ENCODE measurements around the gene SLC25A46.

DNA sequence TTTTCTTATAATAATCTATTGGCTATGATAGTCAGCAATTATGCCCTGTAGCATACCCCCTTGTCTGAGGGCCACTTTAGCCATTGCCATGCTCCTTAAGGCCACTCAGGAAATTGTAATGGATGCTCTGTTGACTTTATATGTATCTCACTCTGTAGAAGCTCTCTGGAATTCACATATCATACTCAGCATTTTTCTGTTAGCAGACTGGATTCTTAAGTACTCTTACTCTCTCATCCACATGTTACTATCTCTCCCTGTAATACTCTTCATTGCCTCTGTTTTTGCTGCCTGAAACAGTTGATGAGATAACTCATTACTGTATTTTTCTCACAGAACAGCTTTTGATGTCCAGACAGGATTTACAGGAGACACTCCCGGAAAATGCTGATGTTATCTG, 36.5 kb upstream of the SLC25A46 start:
- TF ChIP-seq ZFP30 (CRISPR knock-in tag; IDR thresholded peaks at IDR 0.05), result no peak
- no peak for TF ChIP-seq ZC3H10 (CRISPR knock-in tag; IDR thresholded peaks at IDR 0.05)
- TF ChIP-seq, protein P1, sequence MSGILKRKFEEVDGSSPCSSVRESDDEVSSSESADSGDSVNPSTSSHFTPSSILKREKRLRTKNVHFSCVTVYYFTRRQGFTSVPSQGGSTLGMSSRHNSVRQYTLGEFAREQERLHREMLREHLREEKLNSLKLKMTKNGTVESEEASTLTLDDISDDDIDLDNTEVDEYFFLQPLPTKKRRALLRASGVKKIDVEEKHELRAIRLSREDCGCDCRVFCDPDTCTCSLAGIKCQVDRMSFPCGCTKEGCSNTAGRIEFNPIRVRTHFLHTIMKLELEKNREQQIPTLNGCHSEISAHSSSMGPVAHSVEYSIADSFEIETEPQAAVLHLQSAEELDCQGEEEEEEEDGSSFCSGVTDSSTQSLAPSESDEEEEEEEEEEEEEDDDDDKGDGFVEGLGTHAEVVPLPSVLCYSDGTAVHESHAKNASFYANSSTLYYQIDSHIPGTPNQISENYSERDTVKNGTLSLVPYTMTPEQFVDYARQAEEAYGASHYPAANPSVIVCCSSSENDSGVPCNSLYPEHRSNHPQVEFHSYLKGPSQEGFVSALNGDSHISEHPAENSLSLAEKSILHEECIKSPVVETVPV (CRISPR knock-in tag; IDR thresholded peaks at IDR 0.05), result no peak
- no peak for TF ChIP-seq CSDC2 (CRISPR knock-in tag; IDR thresholded peaks at IDR 0.05)
- no peak for TF ChIP-seq SNAI2 (CRISPR knock-in tag; IDR thresholded peaks at IDR 0.05)
- no peak for TF ChIP-seq ARNTL (CRISPR knock-in tag; IDR thresholded peaks at IDR 0.05; ENCODE audit: borderline replicate concordance, low read depth)
- TF ChIP-seq, protein P2, sequence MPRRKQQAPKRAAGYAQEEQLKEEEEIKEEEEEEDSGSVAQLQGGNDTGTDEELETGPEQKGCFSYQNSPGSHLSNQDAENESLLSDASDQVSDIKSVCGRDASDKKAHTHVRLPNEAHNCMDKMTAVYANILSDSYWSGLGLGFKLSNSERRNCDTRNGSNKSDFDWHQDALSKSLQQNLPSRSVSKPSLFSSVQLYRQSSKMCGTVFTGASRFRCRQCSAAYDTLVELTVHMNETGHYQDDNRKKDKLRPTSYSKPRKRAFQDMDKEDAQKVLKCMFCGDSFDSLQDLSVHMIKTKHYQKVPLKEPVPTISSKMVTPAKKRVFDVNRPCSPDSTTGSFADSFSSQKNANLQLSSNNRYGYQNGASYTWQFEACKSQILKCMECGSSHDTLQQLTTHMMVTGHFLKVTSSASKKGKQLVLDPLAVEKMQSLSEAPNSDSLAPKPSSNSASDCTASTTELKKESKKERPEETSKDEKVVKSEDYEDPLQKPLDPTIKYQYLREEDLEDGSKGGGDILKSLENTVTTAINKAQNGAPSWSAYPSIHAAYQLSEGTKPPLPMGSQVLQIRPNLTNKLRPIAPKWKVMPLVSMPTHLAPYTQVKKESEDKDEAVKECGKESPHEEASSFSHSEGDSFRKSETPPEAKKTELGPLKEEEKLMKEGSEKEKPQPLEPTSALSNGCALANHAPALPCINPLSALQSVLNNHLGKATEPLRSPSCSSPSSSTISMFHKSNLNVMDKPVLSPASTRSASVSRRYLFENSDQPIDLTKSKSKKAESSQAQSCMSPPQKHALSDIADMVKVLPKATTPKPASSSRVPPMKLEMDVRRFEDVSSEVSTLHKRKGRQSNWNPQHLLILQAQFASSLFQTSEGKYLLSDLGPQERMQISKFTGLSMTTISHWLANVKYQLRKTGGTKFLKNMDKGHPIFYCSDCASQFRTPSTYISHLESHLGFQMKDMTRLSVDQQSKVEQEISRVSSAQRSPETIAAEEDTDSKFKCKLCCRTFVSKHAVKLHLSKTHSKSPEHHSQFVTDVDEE (CRISPR knock-in tag; IDR thresholded peaks at IDR 0.05), result no peak
- TF ChIP-seq, protein P3, sequence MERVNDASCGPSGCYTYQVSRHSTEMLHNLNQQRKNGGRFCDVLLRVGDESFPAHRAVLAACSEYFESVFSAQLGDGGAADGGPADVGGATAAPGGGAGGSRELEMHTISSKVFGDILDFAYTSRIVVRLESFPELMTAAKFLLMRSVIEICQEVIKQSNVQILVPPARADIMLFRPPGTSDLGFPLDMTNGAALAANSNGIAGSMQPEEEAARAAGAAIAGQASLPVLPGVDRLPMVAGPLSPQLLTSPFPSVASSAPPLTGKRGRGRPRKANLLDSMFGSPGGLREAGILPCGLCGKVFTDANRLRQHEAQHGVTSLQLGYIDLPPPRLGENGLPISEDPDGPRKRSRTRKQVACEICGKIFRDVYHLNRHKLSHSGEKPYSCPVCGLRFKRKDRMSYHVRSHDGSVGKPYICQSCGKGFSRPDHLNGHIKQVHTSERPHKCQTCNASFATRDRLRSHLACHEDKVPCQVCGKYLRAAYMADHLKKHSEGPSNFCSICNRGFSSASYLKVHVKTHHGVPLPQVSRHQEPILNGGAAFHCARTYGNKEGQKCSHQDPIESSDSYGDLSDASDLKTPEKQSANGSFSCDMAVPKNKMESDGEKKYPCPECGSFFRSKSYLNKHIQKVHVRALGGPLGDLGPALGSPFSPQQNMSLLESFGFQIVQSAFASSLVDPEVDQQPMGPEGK (CRISPR knock-in tag; IDR thresholded peaks at IDR 0.05; ENCODE audit: borderline replicate concordance), result no peak
- TF ChIP-seq ZFP3 (CRISPR knock-in tag; IDR thresholded peaks at IDR 0.05), result no peak
- no peak for TF ChIP-seq RARB (CRISPR knock-in tag; IDR thresholded peaks at IDR 0.05)
- TF ChIP-seq ESRRG (CRISPR knock-in tag; IDR thresholded peaks at IDR 0.05), result no peak
- TF ChIP-seq, protein P4, sequence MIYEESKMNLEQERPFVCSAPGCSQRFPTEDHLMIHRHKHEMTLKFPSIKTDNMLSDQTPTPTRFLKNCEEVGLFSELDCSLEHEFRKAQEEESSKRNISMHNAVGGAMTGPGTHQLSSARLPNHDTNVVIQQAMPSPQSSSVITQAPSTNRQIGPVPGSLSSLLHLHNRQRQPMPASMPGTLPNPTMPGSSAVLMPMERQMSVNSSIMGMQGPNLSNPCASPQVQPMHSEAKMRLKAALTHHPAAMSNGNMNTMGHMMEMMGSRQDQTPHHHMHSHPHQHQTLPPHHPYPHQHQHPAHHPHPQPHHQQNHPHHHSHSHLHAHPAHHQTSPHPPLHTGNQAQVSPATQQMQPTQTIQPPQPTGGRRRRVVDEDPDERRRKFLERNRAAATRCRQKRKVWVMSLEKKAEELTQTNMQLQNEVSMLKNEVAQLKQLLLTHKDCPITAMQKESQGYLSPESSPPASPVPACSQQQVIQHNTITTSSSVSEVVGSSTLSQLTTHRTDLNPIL (CRISPR knock-in tag; IDR thresholded peaks at IDR 0.05; ENCODE audit: low read depth), result no peak
- no peak for TF ChIP-seq ZNF70 (CRISPR knock-in tag; IDR thresholded peaks at IDR 0.05)
- TF ChIP-seq ISL1 (CRISPR knock-in tag; IDR thresholded peaks at IDR 0.05), result no peak

All from SK-N-SH treated with all-trans-retinoic acid at 6 μM for 48 hours (cell line).